Stimulated activated naive CD8-positive, alpha-beta T cell treated with anti-CD3 and anti-CD28 coated beads, Interleukin-15, amount 100 ng/mL, for 72 hours (primary cell): ENCODE measurements around the gene SVIL.
"Not testable (repeated sequence)": the region's sequence is repeated elsewhere in the genome, so short reads cannot be mapped to it uniquely, and the experiment has no call there.

Source experiments
- ATAC-seq: fragments of 150-1000 bp; cut with Tn5 transposase; 2 replicates; pipeline ENCODE4 v1.10.0; 2021; ENCODE audit warnings: mild to moderate bottlenecking, moderate library complexity
- DNase-seq, 2 donors: peaks; one replicate each; pipeline ENCODE4 v3.0.0; 2021 to 2022
- H3K27ac Mint-ChIP-seq, 2 donors: one replicate each; pipeline ENCODE4 v1.8.0; 2022; ENCODE audit warnings: mild to moderate bottlenecking in 2 of 2, mixed read lengths in 2 of 2, moderate library complexity in 2 of 2
- H3K27me3 Mint-ChIP-seq: one replicate; pipeline ENCODE4 v1.8.0; 2022; ENCODE audit warnings: mixed read lengths
- H3K4me1 Mint-ChIP-seq: one replicate; pipeline ENCODE4 v1.8.0; 2022; ENCODE audit warnings: mild to moderate bottlenecking, mixed read lengths
- H3K4me3 Mint-ChIP-seq, 2 donors: one replicate each; pipeline ENCODE4 v1.8.0; 2022; ENCODE audit warnings: mild to moderate bottlenecking in 2 of 2, mixed read lengths in 2 of 2, moderate library complexity in 1 of 2
- H3K9me3 Mint-ChIP-seq, 2 donors: one replicate each; pipeline ENCODE4 v1.8.0; 2022; ENCODE audit warnings: mixed read lengths in 2 of 2

SVIL gene

GRCh38 chr10:29506324-29506921 is 128.3 kb downstream of the SVIL start:
- H3K4me1 Mint-ChIP-seq, DNase-seq, H3K27me3 Mint-ChIP-seq, H3K4me3 Mint-ChIP-seq, H3K9me3 Mint-ChIP-seq: not testable (repeated sequence)
- peak; percentile 53 for ATAC-seq
- H3K27ac Mint-ChIP-seq: peak overlapping the region; percentile 37 to 55

- ATAC-seq (no peak), DNase-seq (no peak)
- no peak overlapping the region for H3K27ac Mint-ChIP-seq
- no peaks in the 10 kb centered on the region for H3K4me1 Mint-ChIP-seq
- H3K9me3 Mint-ChIP-seq: no peaks in the 10 kb centered on the region
- no peaks in the 10 kb centered on the region for H3K27me3 Mint-ChIP-seq
- no peak overlapping the region for H3K4me3 Mint-ChIP-seq
Measured at GRCh38 chr10:29502351-29502750, 132.4 kb downstream of the SVIL start.

DNA sequence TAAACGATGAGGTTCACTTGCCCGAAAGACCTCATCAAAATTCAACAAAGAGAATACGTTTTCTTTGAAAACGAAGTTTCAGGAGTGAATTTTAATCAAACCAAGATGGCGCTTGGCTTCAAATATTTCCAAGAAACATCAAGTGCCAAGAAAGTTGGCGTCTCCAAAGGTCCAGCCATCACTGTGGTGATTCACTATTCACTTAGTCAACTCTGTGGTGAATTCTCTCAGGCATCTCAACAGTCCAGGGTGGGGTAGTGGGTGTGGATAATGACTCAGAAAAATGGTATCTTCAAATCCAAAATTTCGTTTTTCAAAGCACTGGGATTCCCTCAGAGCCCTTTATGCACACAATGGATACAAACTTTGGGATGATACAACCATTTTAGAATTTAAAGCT is 133.1 kb downstream of the SVIL start:
- Mint-ChIP-seq H3K4me1 (peaks cover 2% of the 10 kb centered on the region), H3K9me3 (no peaks in the 10 kb centered on the region), H3K27ac (no peak overlapping the region), H3K4me3 (no peak overlapping the region), H3K27me3 (no peaks in the 10 kb centered on the region)
- no peak for ATAC-seq
- no peak for DNase-seq

DNA sequence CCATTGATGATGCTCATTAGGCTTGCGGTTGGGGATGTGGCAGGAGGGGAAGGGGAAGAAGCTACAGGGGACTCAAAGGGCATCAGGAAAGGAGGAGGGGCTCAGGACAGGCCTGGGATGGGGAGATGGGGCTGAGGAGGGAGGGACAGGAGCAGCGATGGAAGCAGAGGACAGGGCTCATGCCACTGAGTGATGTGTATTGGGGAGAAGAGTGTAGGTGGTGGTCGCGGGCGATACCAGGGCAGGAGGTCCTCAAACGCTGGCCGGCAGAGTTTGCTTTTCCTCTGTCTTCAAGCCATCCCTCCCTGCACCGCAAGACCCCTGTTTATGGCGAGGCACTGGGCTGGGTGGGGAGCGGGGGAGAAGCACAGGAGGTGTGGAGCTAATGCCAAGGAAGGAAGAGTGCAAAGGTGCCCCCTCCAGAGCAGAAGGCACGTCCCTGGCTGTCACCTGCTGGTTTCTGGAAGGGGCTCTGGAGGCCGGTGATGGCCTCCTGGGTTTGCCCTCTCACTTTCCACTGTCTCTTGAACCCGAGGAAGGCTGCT is 134.7 kb downstream of the SVIL start:
- no peak for DNase-seq
- no peaks in the 10 kb centered on the region for H3K9me3 Mint-ChIP-seq
- peak overlapping the region; percentile 9 to 40 for H3K27ac Mint-ChIP-seq
- peaks cover 15% of the 10 kb centered on the region for H3K4me1 Mint-ChIP-seq
- ATAC-seq: no peak
- H3K27me3 Mint-ChIP-seq: no peaks in the 10 kb centered on the region
- H3K4me3 Mint-ChIP-seq: no peak overlapping the region

GRCh38 chr10:29496341-29497162 is 138.2 kb downstream of the SVIL start:
- ATAC-seq: peak; percentile 86
- peaks cover 23% of the 10 kb centered on the region for H3K4me1 Mint-ChIP-seq
- H3K27me3 Mint-ChIP-seq: no peaks in the 10 kb centered on the region
- H3K4me3 Mint-ChIP-seq: no peak overlapping the region
- H3K27ac Mint-ChIP-seq: no peak overlapping the region
- no peaks in the 10 kb centered on the region for H3K9me3 Mint-ChIP-seq
- peak; percentile 60 to 68 for DNase-seq

- no peak for DNase-seq
- H3K27me3 Mint-ChIP-seq: no peaks in the 10 kb centered on the region
- H3K27ac Mint-ChIP-seq: peak overlapping the region; percentile 49 to 82
- no peaks in the 10 kb centered on the region for H3K9me3 Mint-ChIP-seq
- H3K4me3 Mint-ChIP-seq: peak overlapping the region in 1 of 2 donors; percentile 1
- H3K4me1 Mint-ChIP-seq: peaks cover 27% of the 10 kb centered on the region
- no peak for ATAC-seq
Measured at GRCh38 chr10:29495366-29495765, 139.4 kb downstream of the SVIL start.

- ATAC-seq (no peak), DNase-seq (no peak)
- Mint-ChIP-seq H3K27ac (no peak overlapping the region), H3K4me1 (peaks cover 28% of the 10 kb centered on the region), H3K9me3 (no peaks in the 10 kb centered on the region), H3K4me3 (no peak overlapping the region), H3K27me3 (no peaks in the 10 kb centered on the region)
Measured at GRCh38 chr10:29493697-29494096, 141.1 kb downstream of the SVIL start.

DNA sequence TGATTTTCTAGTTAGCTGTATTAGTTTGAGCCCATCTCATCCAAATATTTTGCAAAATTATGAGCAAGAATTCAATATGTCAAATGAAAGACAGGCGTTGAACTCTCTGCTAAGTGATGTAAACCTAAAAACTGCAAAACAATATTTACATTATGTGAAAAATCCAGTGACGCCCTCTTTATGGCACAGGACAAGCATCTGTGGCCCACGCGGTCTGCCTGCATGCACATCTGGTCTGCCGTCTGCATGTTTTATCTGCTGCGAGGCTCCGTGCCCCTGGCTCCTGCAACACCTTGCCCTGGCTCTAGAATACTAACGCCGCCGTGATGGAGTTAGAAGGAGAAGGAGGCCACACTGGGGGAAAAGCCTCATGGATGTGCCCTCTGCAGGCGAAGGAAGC is 142.0 kb downstream of the SVIL start:
- H3K27ac Mint-ChIP-seq: no peak overlapping the region
- H3K4me3 Mint-ChIP-seq: no peak overlapping the region
- no peaks in the 10 kb centered on the region for H3K9me3 Mint-ChIP-seq
- H3K4me1 Mint-ChIP-seq: peaks cover 37% of the 10 kb centered on the region
- DNase-seq: no peak
- no peak for ATAC-seq
- no peaks in the 10 kb centered on the region for H3K27me3 Mint-ChIP-seq

DNA sequence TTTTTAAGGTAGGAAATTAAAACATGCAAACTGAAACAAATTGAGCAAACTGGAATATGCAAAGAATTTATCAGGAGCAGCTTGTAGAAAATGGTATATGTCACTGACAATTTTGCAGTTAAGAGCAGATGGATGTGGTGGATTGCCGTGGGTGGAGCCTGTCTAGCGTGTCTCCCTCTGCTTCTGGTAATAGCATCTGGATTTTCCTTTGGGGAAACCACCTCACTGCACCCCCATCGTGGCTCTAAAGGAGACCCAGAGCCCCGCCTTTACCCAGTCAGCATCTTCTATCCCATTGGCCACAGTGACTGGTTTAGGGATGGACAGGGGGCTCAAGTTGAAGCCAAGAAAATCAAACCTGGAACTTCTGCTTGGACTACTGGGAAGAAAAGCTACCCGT is 142.9 kb downstream of the SVIL start:
- Mint-ChIP-seq H3K9me3 (no peaks in the 10 kb centered on the region), H3K4me1 (peaks cover 46% of the 10 kb centered on the region), H3K27ac (peak overlapping the region in 1 of 2 donors; percentile 77), H3K4me3 (no peak overlapping the region), H3K27me3 (no peaks in the 10 kb centered on the region)
- no peak for ATAC-seq
- no peak for DNase-seq

GRCh38 chr10:29490781-29491280 is 143.9 kb downstream of the SVIL start:
- not testable (repeated sequence) for H3K4me3 Mint-ChIP-seq, H3K9me3 Mint-ChIP-seq

DNA sequence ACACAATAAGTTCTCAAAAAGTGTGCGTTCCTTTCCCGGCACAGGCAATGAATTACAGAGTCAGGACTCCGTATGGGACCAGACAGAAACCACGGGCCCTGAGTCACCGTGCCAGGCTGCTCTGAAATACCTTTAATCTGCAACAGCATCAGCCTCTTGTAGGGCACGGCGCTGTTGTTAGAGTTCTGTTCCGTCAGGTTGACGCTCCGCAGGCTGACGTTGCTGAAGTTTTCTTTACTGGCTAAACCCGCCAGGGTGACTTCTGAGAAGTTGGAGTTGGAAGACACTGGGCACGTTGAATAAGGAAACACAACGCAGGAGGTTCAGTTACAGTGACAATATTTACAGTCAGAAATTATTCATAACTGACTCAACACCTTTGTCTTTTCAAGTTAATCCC is 146.3 kb downstream of the SVIL start:
- peak overlapping the region in 1 of 2 donors; percentile 73 for H3K4me3 Mint-ChIP-seq
- DNase-seq, ATAC-seq, H3K27me3 Mint-ChIP-seq, H3K9me3 Mint-ChIP-seq: not testable (repeated sequence)
- peaks cover 62% of the 10 kb centered on the region for H3K4me1 Mint-ChIP-seq
- H3K27ac Mint-ChIP-seq: peak overlapping the region in 1 of 2 donors; percentile 58

More at GRCh38 chr10:29490781-29491280, 143.9 kb downstream of the SVIL start:
- DNase-seq, ATAC-seq, H3K27me3 Mint-ChIP-seq: not testable (repeated sequence)
- peak overlapping the region in 1 of 2 donors; percentile 77 for H3K27ac Mint-ChIP-seq
- H3K4me1 Mint-ChIP-seq: peaks cover 48% of the 10 kb centered on the region

DNA sequence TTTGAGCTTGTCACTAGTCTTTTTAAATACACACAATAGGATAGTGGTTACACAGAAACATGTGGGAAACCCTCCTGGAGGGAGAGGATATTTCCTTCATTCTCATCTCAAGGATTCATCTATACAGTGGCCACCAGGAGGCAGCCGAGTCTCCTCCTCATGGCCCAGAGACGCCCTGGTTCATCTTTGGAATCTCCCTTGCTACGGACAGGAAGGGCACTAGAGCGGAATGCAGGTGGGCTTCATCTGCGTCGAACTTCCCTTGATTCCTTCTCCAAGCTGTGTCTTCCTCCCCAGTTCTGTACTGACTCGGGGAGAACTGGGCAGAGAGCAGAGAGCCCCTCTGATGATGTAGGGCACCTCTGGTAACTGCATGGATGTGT is 146.9 kb downstream of the SVIL start:
- not testable (repeated sequence) for DNase-seq, H3K27me3 Mint-ChIP-seq, ATAC-seq, H3K9me3 Mint-ChIP-seq
- H3K27ac Mint-ChIP-seq: peak overlapping the region; percentile 48 to 84
- peak overlapping the region; percentile 57 to 73 for H3K4me3 Mint-ChIP-seq
- peaks cover 67% of the 10 kb centered on the region for H3K4me1 Mint-ChIP-seq

- not testable (repeated sequence) for H3K9me3 Mint-ChIP-seq, H3K27me3 Mint-ChIP-seq
- H3K4me3 Mint-ChIP-seq: peak overlapping the region; percentile 57 to 73
- ATAC-seq (peak; percentile 56), DNase-seq (peak in 1 of 2 donors; percentile 64)
- H3K4me1 Mint-ChIP-seq: peaks cover 72% of the 10 kb centered on the region
- H3K27ac Mint-ChIP-seq: peak overlapping the region; percentile 84 to 95
Measured at GRCh38 chr10:29487032-29487883, 147.5 kb downstream of the SVIL start.

GRCh38 chr10:29486433-29486832 is 148.3 kb downstream of the SVIL start:
- Mint-ChIP-seq H3K9me3 (no peaks in the 10 kb centered on the region), H3K27me3 (no peaks in the 10 kb centered on the region), H3K4me3 (peak overlapping the region; percentile 47 to 62), H3K4me1 (peaks cover 66% of the 10 kb centered on the region), H3K27ac (peak overlapping the region; percentile 84 to 95)
- ATAC-seq: peak; percentile 59
- DNase-seq: peak; percentile 52 to 81

- ATAC-seq, H3K27ac Mint-ChIP-seq, H3K9me3 Mint-ChIP-seq, H3K27me3 Mint-ChIP-seq, DNase-seq: not testable (repeated sequence)
- Mint-ChIP-seq H3K4me3 (peak overlapping the region in 1 of 2 donors; percentile 39), H3K4me1 (peaks cover 82% of the 10 kb centered on the region)
Measured at GRCh38 chr10:29484677-29485076, 150.1 kb downstream of the SVIL start.
